ENCODE data around the gene CENPE. TPM values are rescaled to one million over a fixed set of nuclear protein-coding genes. Genes with fewer than 3 reads are reported as not detected.

The CENPE gene, protein sequence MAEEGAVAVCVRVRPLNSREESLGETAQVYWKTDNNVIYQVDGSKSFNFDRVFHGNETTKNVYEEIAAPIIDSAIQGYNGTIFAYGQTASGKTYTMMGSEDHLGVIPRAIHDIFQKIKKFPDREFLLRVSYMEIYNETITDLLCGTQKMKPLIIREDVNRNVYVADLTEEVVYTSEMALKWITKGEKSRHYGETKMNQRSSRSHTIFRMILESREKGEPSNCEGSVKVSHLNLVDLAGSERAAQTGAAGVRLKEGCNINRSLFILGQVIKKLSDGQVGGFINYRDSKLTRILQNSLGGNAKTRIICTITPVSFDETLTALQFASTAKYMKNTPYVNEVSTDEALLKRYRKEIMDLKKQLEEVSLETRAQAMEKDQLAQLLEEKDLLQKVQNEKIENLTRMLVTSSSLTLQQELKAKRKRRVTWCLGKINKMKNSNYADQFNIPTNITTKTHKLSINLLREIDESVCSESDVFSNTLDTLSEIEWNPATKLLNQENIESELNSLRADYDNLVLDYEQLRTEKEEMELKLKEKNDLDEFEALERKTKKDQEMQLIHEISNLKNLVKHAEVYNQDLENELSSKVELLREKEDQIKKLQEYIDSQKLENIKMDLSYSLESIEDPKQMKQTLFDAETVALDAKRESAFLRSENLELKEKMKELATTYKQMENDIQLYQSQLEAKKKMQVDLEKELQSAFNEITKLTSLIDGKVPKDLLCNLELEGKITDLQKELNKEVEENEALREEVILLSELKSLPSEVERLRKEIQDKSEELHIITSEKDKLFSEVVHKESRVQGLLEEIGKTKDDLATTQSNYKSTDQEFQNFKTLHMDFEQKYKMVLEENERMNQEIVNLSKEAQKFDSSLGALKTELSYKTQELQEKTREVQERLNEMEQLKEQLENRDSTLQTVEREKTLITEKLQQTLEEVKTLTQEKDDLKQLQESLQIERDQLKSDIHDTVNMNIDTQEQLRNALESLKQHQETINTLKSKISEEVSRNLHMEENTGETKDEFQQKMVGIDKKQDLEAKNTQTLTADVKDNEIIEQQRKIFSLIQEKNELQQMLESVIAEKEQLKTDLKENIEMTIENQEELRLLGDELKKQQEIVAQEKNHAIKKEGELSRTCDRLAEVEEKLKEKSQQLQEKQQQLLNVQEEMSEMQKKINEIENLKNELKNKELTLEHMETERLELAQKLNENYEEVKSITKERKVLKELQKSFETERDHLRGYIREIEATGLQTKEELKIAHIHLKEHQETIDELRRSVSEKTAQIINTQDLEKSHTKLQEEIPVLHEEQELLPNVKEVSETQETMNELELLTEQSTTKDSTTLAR (N-terminal part only)
- 49.7 and 72.2 TPM in 2 replicates for total RNA-seq

DNA sequence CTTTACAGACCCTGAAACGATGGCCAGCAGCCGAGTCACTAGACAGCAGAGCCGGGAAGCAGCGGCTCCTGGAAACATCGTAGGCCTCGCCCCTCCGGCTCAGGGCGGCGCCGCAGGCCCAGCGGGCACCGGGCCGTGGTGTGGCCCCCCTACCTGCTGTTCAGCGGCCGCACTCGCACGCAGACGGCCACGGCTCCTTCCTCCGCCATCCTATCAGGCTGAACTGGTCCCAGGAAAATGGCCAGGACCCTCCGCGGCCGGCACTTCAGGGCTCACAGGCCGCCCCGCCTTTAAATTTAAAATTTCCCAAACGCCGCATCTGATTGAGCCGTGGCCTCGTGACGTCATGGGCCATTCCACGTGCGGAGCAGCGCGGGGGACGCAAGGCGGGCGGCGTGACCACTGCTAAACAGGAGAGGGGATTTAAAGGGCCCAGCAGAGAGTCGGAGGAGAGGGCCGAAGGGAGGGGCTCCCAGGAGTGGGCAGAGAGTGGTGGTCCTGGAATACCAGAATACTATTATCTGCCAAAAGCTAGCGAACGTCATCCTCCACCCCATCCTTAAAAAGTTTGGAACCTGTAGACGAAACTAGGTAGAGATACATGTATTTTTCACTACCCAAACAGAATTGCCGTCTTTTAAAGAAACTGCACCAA lies at the start of gene CENPE:
Gene CENPE (minus strand): TSS at position 233 of the 655 bp plus-strand sequence. CDS start 24 bp downstream, at position 209.

DNA sequence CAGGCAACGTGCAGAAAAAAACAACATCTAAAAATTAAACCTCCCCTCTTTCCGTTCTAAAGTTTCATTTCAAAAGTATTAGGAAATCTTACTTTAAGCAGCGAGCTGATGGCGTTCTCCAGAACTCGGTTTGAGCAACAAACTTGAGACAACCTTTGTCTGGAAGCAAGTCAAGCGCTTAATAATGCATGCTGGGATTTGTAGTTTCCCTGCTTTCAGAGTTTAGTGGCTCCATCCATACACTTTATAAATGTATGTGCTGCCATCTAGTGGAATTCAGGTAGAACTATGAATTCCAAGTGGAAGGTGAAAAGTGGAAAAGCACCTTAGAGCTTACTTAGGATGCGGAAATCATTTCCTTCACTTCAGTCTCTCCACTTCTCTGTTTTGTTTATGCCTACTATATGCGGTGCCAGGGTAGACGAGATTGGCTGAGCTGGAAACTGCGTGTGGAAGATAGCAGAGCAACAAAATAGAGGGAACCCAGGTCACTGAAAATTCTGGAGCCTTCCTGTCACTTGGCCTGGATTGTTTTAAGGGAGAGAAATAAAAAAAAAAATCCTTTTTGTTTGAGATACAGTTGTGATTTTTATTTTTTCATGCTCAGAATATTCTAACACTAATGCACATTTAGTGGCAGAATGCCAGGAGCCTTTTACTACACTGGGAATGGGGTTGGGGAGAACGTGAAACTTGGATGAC lies 98.3 kb downstream of the CENPE start, which contains the start of gene BDH2:
Gene BDH2 (minus strand): TSS at position 144 of the 702 bp plus-strand sequence. CDS start 3,580 bp downstream, outside the sequence.

DNA sequence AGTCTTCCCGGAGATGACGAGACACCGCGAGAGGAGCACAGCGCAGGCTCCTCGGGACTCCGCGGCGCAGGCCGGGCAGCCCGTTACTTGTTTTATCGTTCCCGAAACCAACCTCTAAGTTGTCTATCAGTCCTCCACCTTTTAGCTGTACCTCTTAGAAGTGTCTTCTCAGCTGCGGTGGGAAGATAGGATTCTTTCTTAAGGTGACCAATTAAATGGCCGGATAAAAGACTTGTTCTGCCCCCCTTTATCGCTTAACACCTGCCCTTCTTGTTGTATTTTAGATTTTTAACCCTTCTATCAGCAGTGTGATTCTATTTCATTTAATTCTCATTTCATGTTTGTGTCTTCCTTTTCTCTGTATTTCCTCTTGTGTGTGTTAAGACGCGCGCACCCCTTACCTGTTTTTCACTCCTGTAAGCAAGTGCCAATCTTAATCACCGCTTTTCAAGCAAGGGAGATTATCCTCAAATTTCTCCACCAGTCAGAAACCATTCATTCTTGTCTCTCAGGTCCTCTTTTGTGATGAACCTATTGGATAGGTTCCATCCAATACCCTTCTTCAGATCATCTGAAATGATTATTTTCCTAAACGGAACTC lies 121.3 kb downstream of the CENPE start, which contains the start of gene SLC9B2:
Gene SLC9B2 (minus strand): TSS at position 15 of the 601 bp plus-strand sequence. CDS start 9,211 bp downstream, outside the sequence.

Other genes with a start within 250 kb of the CENPE start
- 0.22 and 0.27 TPM in 2 replicates for gene SLC9B1, start 178.6 kb downstream of the CENPE start, total RNA-seq
- 31.6 and 41.5 TPM in 2 replicates for gene SLC9B2, start 121.6 kb downstream of the CENPE start, total RNA-seq
- gene BDH2, start 98.5 kb downstream of the CENPE start, total RNA-seq = 25.5 and 28.1 TPM in 2 replicates

All from thoracic aorta endothelial cell (primary cell).